Breast epithelium (tissue), 4 donors: Measurements from ENCODE around the gene CA10. TPM values are rescaled to one million over a fixed set of nuclear protein-coding genes. Genes with fewer than 3 reads are reported as not detected.

Experiments used
- DNase-seq, 2 donors: peaks; one replicate each; pipeline ENCODE4 v3.0.0-alpha.2; 2019; ENCODE audit warnings: low spot score in 2 of 2
- H3K27ac ChIP-seq, 2 donors: fragments of 200-600 bp; sonication (generic) in 1 of 2; one replicate each; pipeline ENCODE4 v1.5.1; 2016 to 2019; ENCODE audit warnings: mild to moderate bottlenecking in 1 of 2
- H3K27me3 ChIP-seq, 2 donors: fragments of 200-600 bp; sonication (generic) in 1 of 2; one replicate each; pipeline versions ENCODE4 v1.5.1 to v1.6.0; 2017 to 2019; ENCODE audit warnings: control low read depth in 1 of 2, mild to moderate bottlenecking in 1 of 2
- H3K36me3 ChIP-seq: fragments of 200-600 bp; one replicate; pipeline ENCODE4 v1.5.1; 2019
- H3K4me1 ChIP-seq, 2 donors: fragments of 200-600 bp; sonication (generic); one replicate each; pipeline ENCODE4 v1.5.1; 2016 to 2019; ENCODE audit warnings: control low read depth in 1 of 2
- H3K4me3 ChIP-seq, 3 donors: fragments of 200-600 bp; sonication (generic); 1 replicate in 2 of 3; 2 replicates in 1 of 3; pipeline ENCODE4 v1.5.1; 2016 to 2019; ENCODE audit warnings: mild to moderate bottlenecking in 3 of 3, moderate library complexity in 2 of 3
- H3K9me3 ChIP-seq, 2 donors: fragments of 200-600 bp; sonication (generic) in 1 of 2; one replicate each; pipeline ENCODE4 v1.5.1; 2016 to 2019; ENCODE audit warnings: control low read depth in 1 of 2
- POLR2A ChIP-seq: fragments of 450-650 bp; IDR thresholded peaks from one replicate; pipeline ENCODE4 v1.6.1; 2016; ENCODE audit warnings: antibody characterized with exemption, mild to moderate bottlenecking, moderate library complexity
- POLR2AphosphoS5 ChIP-seq, 3 donors: sonication (generic); formaldehyde crosslinking; IDR thresholded peaks; one replicate each; pipeline ENCODE4 v1.6.1; 2017; ENCODE audit warnings: antibody characterized with exemption in 3 of 3
- intact Hi-C: fragments of 100-400 bp; cut with DNase I; formaldehyde crosslinking; loops from one replicate; pipeline ENCODE4 v1.15.1; 2023; ENCODE audit warnings: low total_unique reads
- total RNA-seq, 3 donors: library from RNA; depleted of rRNA; stranded (reverse); fragments of >200 nt; gene quantifications; one replicate each; pipeline ENCODE4 v1.1.0, GENCODE V29; 2016
- TF ChIP-seq, protein P1 (sequence below), 3 donors: fragments of 450-650 bp; IDR thresholded peaks; one replicate each; pipeline ENCODE4 v1.5.1; 2016 to 2017; ENCODE audit warnings: antibody characterized with exemption in 3 of 3, mild to moderate bottlenecking in 3 of 3, moderate library complexity in 3 of 3

CA10 gene
- total RNA-seq, 3 donors from 2014 or later: not detected

DNA sequence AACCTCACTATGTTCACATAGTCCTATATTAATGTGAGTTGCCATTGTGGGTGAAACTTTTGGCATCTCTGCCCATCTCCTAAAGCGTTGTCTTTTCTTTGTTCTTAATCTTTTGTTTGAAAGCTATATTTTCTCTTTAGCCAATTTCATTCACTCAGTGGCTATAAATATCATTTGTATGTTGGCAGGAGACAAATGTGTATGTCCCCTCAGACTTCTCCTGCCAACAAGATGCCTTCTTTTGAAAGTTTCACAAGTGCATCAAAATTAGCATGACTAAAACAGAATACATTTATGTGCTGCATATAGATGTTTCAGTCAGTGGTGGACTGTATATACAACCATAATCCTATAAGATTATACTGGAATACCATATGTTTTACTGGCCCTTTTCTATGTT lies 109.0 kb downstream of the CA10 start:
- no peak for TF ChIP-seq POLR2A
- TF ChIP-seq, protein P1, sequence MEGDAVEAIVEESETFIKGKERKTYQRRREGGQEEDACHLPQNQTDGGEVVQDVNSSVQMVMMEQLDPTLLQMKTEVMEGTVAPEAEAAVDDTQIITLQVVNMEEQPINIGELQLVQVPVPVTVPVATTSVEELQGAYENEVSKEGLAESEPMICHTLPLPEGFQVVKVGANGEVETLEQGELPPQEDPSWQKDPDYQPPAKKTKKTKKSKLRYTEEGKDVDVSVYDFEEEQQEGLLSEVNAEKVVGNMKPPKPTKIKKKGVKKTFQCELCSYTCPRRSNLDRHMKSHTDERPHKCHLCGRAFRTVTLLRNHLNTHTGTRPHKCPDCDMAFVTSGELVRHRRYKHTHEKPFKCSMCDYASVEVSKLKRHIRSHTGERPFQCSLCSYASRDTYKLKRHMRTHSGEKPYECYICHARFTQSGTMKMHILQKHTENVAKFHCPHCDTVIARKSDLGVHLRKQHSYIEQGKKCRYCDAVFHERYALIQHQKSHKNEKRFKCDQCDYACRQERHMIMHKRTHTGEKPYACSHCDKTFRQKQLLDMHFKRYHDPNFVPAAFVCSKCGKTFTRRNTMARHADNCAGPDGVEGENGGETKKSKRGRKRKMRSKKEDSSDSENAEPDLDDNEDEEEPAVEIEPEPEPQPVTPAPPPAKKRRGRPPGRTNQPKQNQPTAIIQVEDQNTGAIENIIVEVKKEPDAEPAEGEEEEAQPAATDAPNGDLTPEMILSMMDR (IDR thresholded peaks at IDR 0.05): no peak
- TF ChIP-seq POLR2AphosphoS5 (IDR thresholded peaks at IDR 0.05): no peak
- H3K4me3 ChIP-seq: no peak overlapping the region
- no peaks in the 10 kb centered on the region for H3K27me3 ChIP-seq
- H3K9me3 ChIP-seq: no peaks in the 10 kb centered on the region
- DNase-seq: no peak
- no peaks in the 10 kb centered on the region for H3K36me3 ChIP-seq
- H3K4me1 ChIP-seq: no peaks in the 10 kb centered on the region
- no peak overlapping the region for H3K27ac ChIP-seq
- intact Hi-C loops: no loop called here

DNA sequence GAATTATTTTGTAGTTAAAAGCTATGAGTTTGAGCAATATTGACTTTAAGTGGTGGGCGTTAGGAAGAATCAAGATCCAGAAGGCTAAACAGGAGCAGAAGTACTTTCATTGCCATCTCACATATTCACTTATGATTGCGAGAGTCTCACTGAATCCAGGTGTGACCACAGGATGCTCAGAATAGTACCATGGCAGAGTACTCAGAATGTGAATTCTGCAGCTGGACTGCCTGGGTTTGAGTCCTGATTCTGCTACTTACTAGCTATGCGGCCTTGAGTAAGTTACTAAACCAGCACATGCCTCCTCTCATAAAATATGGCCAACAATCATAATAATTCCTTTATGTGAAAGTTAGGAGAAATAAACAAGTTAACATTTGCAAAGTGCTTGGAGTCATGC lies 109.5 kb downstream of the CA10 start:
- DNase-seq: no peak
- Histone ChIP-seq H3K36me3 (no peaks in the 10 kb centered on the region), H3K27me3 (no peaks in the 10 kb centered on the region), H3K4me3 (no peak overlapping the region), H3K4me1 (no peaks in the 10 kb centered on the region), H3K9me3 (no peaks in the 10 kb centered on the region), H3K27ac (no peak overlapping the region)
- TF ChIP-seq POLR2AphosphoS5 (IDR thresholded peaks at IDR 0.05) (no peak), POLR2A (no peak)
- TF ChIP-seq, protein P1 (IDR thresholded peaks at IDR 0.05): no peak
- intact Hi-C loops: no loop called here

DNA sequence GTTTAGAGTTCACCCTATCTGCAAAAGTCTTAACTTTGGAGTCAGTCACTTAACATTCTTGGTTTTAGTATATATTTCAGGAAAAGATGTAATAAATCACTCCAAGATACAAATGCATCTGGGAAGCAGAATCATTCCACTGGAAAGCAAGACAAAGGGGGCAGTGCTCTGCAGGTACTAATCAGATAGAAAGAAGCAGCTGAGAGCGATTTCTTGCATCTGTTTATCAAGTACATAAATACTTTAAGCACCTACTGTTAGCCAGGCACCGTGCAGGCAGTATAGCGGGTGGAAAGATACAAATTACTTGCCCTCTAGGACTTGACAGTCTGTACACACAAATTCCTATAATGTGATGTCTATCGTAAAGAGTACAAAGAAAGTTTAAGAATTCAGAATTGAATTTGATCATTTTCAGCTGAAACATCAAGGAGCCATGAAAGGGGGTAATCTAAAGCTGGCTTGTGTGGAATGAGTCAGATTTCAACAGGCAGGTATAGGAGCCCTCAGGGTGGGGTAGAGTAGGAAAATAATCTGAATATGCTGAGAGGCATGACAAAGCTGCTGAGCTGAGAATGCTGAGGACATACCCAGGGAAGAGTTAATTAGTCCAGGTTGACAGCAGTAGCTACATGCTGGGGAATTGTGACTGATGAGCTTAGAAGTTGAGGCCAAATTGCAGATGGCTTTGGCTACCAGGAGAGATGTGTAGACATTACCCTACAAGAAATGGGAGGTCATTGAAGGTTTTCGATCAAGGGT lies 110.2 kb downstream of the CA10 start:
- TF ChIP-seq POLR2AphosphoS5 (IDR thresholded peaks at IDR 0.05) (no peak), POLR2A (no peak)
- TF ChIP-seq, protein P1 (IDR thresholded peaks at IDR 0.05): no peak
- no peaks in the 10 kb centered on the region for H3K9me3 ChIP-seq
- no peak overlapping the region for H3K4me3 ChIP-seq
- no peaks in the 10 kb centered on the region for H3K36me3 ChIP-seq
- DNase-seq: no peak
- no peaks in the 10 kb centered on the region for H3K4me1 ChIP-seq
- no peak overlapping the region for H3K27ac ChIP-seq
- intact Hi-C loops: no loop called here
- no peaks in the 10 kb centered on the region for H3K27me3 ChIP-seq

DNA sequence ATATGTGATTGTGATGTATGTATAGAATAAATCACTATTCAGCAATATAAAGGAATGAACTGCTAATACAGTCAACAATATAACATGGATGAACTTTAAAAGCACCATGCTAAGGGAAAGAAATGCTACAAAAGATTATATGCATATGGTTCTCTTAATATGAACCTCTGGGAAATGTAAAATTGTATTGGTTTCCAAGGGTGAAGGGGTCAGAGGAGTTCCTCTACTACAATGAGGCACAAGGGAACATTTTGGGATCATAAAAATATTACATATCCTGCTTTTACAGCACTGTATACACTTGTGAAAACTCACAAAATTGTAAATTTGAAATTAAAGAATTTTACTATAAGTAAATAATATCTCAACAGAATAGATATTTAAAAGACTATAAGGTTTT lies 111.4 kb downstream of the CA10 start:
- Histone ChIP-seq H3K4me1 (no peaks in the 10 kb centered on the region), H3K4me3 (no peak overlapping the region), H3K9me3 (no peaks in the 10 kb centered on the region), H3K27ac (no peak overlapping the region), H3K36me3 (no peaks in the 10 kb centered on the region), H3K27me3 (no peaks in the 10 kb centered on the region)
- DNase-seq: no peak
- no peak for TF ChIP-seq POLR2A
- TF ChIP-seq, protein P1 (IDR thresholded peaks at IDR 0.05): no peak
- no peak for TF ChIP-seq POLR2AphosphoS5 (IDR thresholded peaks at IDR 0.05)
- intact Hi-C loops: no loop called here

DNA sequence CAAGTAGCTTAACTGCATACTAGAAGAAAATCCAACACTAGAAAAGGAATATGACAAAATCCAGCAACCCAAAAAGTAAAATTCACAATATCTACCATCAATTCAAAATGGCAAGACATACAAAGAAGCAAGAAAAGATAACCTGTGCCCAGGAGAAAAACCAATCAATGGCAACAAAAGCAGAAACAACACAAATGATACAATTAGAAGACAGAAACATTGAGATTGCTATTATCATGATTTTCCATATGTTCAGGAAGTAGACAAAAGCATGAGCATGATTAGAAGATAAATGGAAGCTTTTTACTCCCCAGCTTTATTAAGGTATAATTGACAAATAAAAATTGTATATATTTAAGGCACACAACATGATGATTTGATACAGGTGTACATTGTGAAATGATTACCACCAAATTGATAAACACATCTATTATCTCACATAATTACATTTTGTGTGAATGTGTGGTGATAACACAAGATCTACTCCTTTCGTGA lies 117.3 kb downstream of the CA10 start:
- H3K27ac ChIP-seq: no peak overlapping the region
- H3K9me3 ChIP-seq: no peaks in the 10 kb centered on the region
- no peak overlapping the region for H3K4me3 ChIP-seq
- no peaks in the 10 kb centered on the region for H3K27me3 ChIP-seq
- TF ChIP-seq POLR2AphosphoS5 (IDR thresholded peaks at IDR 0.05): no peak
- TF ChIP-seq, protein P1 (IDR thresholded peaks at IDR 0.05): no peak
- no peak for TF ChIP-seq POLR2A
- H3K36me3 ChIP-seq: no peaks in the 10 kb centered on the region
- DNase-seq: no peak
- H3K4me1 ChIP-seq: no peaks in the 10 kb centered on the region
- intact Hi-C loops: loop anchor here (5.0 kb wide), 1 partner anchor 156 kb away; no protein-coding TSS in a partner anchor
